Measurements from ENCODE around the gene DCAF15.

Gene DCAF15

GRCh38 chr19:13981467-13981866 is 29.2 kb downstream of the DCAF15 start:
- H3K4me2 ChIP-seq (ENCODE audit: low read length): no peak overlapping the region
- no peak overlapping the region for H3K9ac ChIP-seq (ENCODE audit: low read depth, low read length)
- peaks cover 3% of the 10 kb centered on the region for H3K36me3 ChIP-seq (ENCODE audit: insufficient read depth, low read length)
- H3K27me3 ChIP-seq (ENCODE audit: control insufficient read depth, insufficient read depth, low read length): no peaks in the 10 kb centered on the region
- no peaks in the 10 kb centered on the region for H3K9me3 ChIP-seq (replicated peaks; ENCODE audit: low read length)
- no peak overlapping the region for H3K4me3 ChIP-seq (ENCODE audit: low read length)
- H3K4me1 ChIP-seq (ENCODE audit: control insufficient read depth, insufficient read depth, low read length): peaks cover 4% of the 10 kb centered on the region

GRCh38 chr19:13981988-13982501 is 29.7 kb downstream of the DCAF15 start:
- H3K36me3 ChIP-seq (ENCODE audit: insufficient read depth, low read length): peaks cover 3% of the 10 kb centered on the region
- H3K4me2 ChIP-seq (ENCODE audit: low read length): no peak overlapping the region
- peaks cover 9% of the 10 kb centered on the region for H3K4me1 ChIP-seq (ENCODE audit: control insufficient read depth, insufficient read depth, low read length)
- H3K27me3 ChIP-seq (ENCODE audit: control insufficient read depth, insufficient read depth, low read length): no peaks in the 10 kb centered on the region
- H3K9ac ChIP-seq (ENCODE audit: low read depth, low read length): no peak overlapping the region
- no peak overlapping the region for H3K4me3 ChIP-seq (ENCODE audit: low read length)
- H3K9me3 ChIP-seq (replicated peaks; ENCODE audit: low read length): no peaks in the 10 kb centered on the region

GRCh38 chr19:13982773-13983172 is 30.5 kb downstream of the DCAF15 start:
- no peak overlapping the region for H3K4me3 ChIP-seq (ENCODE audit: low read length)
- H3K36me3 ChIP-seq (ENCODE audit: insufficient read depth, low read length): peaks cover 3% of the 10 kb centered on the region
- H3K27me3 ChIP-seq (ENCODE audit: control insufficient read depth, insufficient read depth, low read length): no peaks in the 10 kb centered on the region
- peaks cover 13% of the 10 kb centered on the region for H3K4me1 ChIP-seq (ENCODE audit: control insufficient read depth, insufficient read depth, low read length)
- H3K9ac ChIP-seq (ENCODE audit: low read depth, low read length): no peak overlapping the region
- no peaks in the 10 kb centered on the region for H3K9me3 ChIP-seq (replicated peaks; ENCODE audit: low read length)
- no peak overlapping the region for H3K4me2 ChIP-seq (ENCODE audit: low read length)

GRCh38 chr19:13983213-13983889 is 31.0 kb downstream of the DCAF15 start:
- Histone ChIP-seq H3K9me3 (replicated peaks; ENCODE audit: low read length) (no peaks in the 10 kb centered on the region), H3K4me3 (ENCODE audit: low read length) (no peak overlapping the region), H3K9ac (ENCODE audit: low read depth, low read length) (no peak overlapping the region), H3K36me3 (ENCODE audit: insufficient read depth, low read length) (peaks cover 3% of the 10 kb centered on the region), H3K4me2 (ENCODE audit: low read length) (no peak overlapping the region), H3K4me1 (ENCODE audit: control insufficient read depth, insufficient read depth, low read length) (peaks cover 13% of the 10 kb centered on the region), H3K27me3 (ENCODE audit: control insufficient read depth, insufficient read depth, low read length) (no peaks in the 10 kb centered on the region)

- H3K27me3 ChIP-seq (ENCODE audit: control insufficient read depth, insufficient read depth, low read length): no peaks in the 10 kb centered on the region
- H3K4me2 ChIP-seq (ENCODE audit: low read length): no peak overlapping the region
- no peak overlapping the region for H3K4me3 ChIP-seq (ENCODE audit: low read length)
- peaks cover 13% of the 10 kb centered on the region for H3K4me1 ChIP-seq (ENCODE audit: control insufficient read depth, insufficient read depth, low read length)
- no peaks in the 10 kb centered on the region for H3K9me3 ChIP-seq (replicated peaks; ENCODE audit: low read length)
- peaks cover 3% of the 10 kb centered on the region for H3K36me3 ChIP-seq (ENCODE audit: insufficient read depth, low read length)
- H3K9ac ChIP-seq (ENCODE audit: low read depth, low read length): no peak overlapping the region
Observed at GRCh38 chr19:13984186-13984585, 31.9 kb downstream of the DCAF15 start.

- no peaks in the 10 kb centered on the region for H3K9me3 ChIP-seq (replicated peaks; ENCODE audit: low read length)
- H3K27me3 ChIP-seq (ENCODE audit: control insufficient read depth, insufficient read depth, low read length): no peaks in the 10 kb centered on the region
- peaks cover 13% of the 10 kb centered on the region for H3K4me1 ChIP-seq (ENCODE audit: control insufficient read depth, insufficient read depth, low read length)
- peaks cover 3% of the 10 kb centered on the region for H3K36me3 ChIP-seq (ENCODE audit: insufficient read depth, low read length)
- no peak overlapping the region for H3K4me2 ChIP-seq (ENCODE audit: low read length)
- H3K4me3 ChIP-seq (ENCODE audit: low read length): no peak overlapping the region
- no peak overlapping the region for H3K9ac ChIP-seq (ENCODE audit: low read depth, low read length)
Observed at GRCh38 chr19:13984875-13985741, 32.8 kb downstream of the DCAF15 start.

- peaks cover 13% of the 10 kb centered on the region for H3K4me1 ChIP-seq (ENCODE audit: control insufficient read depth, insufficient read depth, low read length)
Observed at GRCh38 chr19:13985771-13986347, 33.5 kb downstream of the DCAF15 start.

GRCh38 chr19:13986348-13986904 is 34.1 kb downstream of the DCAF15 start:
- Histone ChIP-seq H3K4me3 (ENCODE audit: low read length) (no peak overlapping the region), H3K4me1 (ENCODE audit: control insufficient read depth, insufficient read depth, low read length) (peaks cover 13% of the 10 kb centered on the region), H3K36me3 (ENCODE audit: insufficient read depth, low read length) (peaks cover 3% of the 10 kb centered on the region), H3K4me2 (ENCODE audit: low read length) (no peak overlapping the region), H3K9me3 (replicated peaks; ENCODE audit: low read length) (no peaks in the 10 kb centered on the region), H3K27me3 (ENCODE audit: control insufficient read depth, insufficient read depth, low read length) (no peaks in the 10 kb centered on the region), H3K9ac (ENCODE audit: low read depth, low read length) (no peak overlapping the region)

More at GRCh38 chr19:13985771-13986347, 33.5 kb downstream of the DCAF15 start:
- no peak overlapping the region for H3K4me2 ChIP-seq (ENCODE audit: low read length)
- no peaks in the 10 kb centered on the region for H3K27me3 ChIP-seq (ENCODE audit: control insufficient read depth, insufficient read depth, low read length)
- peaks cover 3% of the 10 kb centered on the region for H3K36me3 ChIP-seq (ENCODE audit: insufficient read depth, low read length)
- H3K9me3 ChIP-seq (replicated peaks; ENCODE audit: low read length): no peaks in the 10 kb centered on the region
- no peak overlapping the region for H3K9ac ChIP-seq (ENCODE audit: low read depth, low read length)
- no peak overlapping the region for H3K4me3 ChIP-seq (ENCODE audit: low read length)

GRCh38 chr19:13987101-13987890 is 35.0 kb downstream of the DCAF15 start:
- Histone ChIP-seq H3K4me1 (ENCODE audit: control insufficient read depth, insufficient read depth, low read length) (peaks cover 13% of the 10 kb centered on the region), H3K9me3 (replicated peaks; ENCODE audit: low read length) (no peaks in the 10 kb centered on the region), H3K9ac (ENCODE audit: low read depth, low read length) (no peak overlapping the region), H3K36me3 (ENCODE audit: insufficient read depth, low read length) (peaks cover 9% of the 10 kb centered on the region), H3K27me3 (ENCODE audit: control insufficient read depth, insufficient read depth, low read length) (no peaks in the 10 kb centered on the region), H3K4me3 (ENCODE audit: low read length) (no peak overlapping the region), H3K4me2 (ENCODE audit: low read length) (no peak overlapping the region)

GRCh38 chr19:13989487-13989886 is 37.2 kb downstream of the DCAF15 start:
- no peak overlapping the region for H3K4me2 ChIP-seq (ENCODE audit: low read length)
- no peaks in the 10 kb centered on the region for H3K27me3 ChIP-seq (ENCODE audit: control insufficient read depth, insufficient read depth, low read length)
- H3K4me3 ChIP-seq (ENCODE audit: low read length): no peak overlapping the region
- peaks cover 9% of the 10 kb centered on the region for H3K36me3 ChIP-seq (ENCODE audit: insufficient read depth, low read length)
- no peaks in the 10 kb centered on the region for H3K9me3 ChIP-seq (replicated peaks; ENCODE audit: low read length)
- no peak overlapping the region for H3K9ac ChIP-seq (ENCODE audit: low read depth, low read length)
- peaks cover 13% of the 10 kb centered on the region for H3K4me1 ChIP-seq (ENCODE audit: control insufficient read depth, insufficient read depth, low read length)

Data from skeletal muscle satellite cell (primary cell).